T-helper 9 cell (primary cell): Measurements from ENCODE around the gene PHF23.
"Not testable (repeated sequence)": the region's sequence is repeated elsewhere in the genome, so short reads cannot be mapped to it uniquely, and the experiment has no call there.

Source experiments
- DNase-seq: peaks from one replicate; pipeline ENCODE4 v3.0.0-alpha.2; 2020

Gene PHF23

DNA sequence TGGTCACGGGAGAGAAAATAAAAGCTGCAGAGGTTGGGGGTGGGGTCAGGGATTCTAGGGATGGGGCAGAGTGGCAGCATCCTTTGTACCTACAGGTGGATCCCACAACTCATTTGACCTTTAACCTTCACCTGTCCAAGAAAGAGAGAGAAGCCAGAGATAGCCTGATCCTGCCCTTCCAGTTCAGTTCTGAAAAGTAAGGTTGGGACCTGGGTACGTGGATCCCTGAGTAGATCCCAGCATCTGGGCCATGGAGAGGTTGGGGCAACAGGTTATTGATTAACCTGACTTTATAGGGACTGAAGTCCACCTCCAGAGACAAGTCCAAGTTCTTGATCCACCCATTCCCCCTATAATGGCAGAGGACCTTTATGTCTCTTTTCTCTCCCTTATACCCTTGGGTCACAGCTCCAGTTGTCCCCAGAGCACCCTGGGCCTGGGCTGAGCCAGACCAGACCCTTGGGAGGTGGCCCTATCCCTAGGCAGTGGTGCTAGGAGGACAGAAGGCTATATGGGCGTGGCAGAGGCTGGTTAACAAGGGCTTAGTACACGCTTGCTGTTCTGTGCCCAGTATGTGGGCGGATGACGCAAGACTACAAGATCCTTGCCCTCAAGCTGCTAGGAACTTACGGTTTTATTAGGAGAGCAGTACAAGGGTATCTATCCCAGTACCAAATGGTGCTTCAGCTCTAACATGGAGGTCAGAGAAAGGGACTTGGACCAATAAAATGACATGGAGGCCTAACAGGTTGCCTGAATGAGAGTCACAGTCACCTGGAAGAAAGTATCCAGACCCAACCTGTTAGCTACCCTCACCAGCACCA, 19.7 kb upstream of the PHF23 start:
- no peak for DNase-seq

- no peak for DNase-seq
These were observed 17.7 kb upstream of the PHF23 start for GRCh38 chr17:7256766-7257456.

DNA sequence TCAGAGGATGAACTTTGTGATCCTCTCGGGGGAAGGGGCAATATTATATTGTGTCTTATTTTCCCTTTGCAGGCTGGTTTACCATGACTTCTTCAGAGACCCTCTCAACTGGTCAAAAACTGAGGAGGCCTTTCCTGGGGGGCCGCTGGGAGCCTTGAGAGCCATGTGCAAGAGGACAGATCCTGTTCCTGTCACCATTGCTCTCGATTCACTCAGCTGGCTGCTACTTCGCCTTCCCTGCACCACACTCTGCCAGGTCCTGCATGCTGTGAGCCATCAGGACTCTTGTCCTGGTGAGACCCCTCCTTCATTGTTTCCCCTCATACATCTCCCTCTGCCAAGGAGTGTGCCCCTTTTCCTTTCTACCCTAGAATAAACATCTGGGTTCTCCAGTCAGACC, 15.3 kb upstream of the PHF23 start:
- DNase-seq = no peak

DNA sequence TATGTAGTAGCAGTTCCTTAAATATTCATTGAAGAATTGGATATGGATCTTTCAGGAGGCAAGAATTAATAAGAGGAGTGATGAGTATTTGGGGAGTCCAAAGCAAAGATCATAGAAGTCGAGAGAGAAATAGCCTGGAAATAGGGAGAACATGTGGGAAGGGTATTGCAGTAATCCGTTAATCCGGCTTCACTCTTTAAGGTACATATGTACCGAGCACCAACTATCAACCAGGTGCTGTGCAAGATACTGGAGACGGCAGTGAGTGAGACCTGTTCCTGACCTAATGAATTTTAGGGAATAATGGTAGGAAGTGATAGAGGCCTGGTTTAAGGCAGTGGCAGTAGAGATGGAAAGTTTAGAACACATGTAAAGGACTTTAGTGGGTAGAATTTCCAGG, 13.8 kb upstream of the PHF23 start:
- DNase-seq = no peak

- DNase-seq = peak; percentile 83
These were observed 13.2 kb upstream of the PHF23 start, which contains the start of gene ELP5 for GRCh38 chr17:7252176-7253043. TSS of gene ELP5 (plus strand) at chr17:7252215. CDS start at chr17:7252551, 336 bp downstream.

GRCh38 chr17:7251661-7252175, 12.5 kb upstream of the PHF23 start, which contains the start of gene CTDNEP1:
TSS of gene CTDNEP1 (minus strand) at chr17:7251734. CDS start at chr17:7251296, 438 bp downstream.
- peak; percentile 99 for DNase-seq

DNA sequence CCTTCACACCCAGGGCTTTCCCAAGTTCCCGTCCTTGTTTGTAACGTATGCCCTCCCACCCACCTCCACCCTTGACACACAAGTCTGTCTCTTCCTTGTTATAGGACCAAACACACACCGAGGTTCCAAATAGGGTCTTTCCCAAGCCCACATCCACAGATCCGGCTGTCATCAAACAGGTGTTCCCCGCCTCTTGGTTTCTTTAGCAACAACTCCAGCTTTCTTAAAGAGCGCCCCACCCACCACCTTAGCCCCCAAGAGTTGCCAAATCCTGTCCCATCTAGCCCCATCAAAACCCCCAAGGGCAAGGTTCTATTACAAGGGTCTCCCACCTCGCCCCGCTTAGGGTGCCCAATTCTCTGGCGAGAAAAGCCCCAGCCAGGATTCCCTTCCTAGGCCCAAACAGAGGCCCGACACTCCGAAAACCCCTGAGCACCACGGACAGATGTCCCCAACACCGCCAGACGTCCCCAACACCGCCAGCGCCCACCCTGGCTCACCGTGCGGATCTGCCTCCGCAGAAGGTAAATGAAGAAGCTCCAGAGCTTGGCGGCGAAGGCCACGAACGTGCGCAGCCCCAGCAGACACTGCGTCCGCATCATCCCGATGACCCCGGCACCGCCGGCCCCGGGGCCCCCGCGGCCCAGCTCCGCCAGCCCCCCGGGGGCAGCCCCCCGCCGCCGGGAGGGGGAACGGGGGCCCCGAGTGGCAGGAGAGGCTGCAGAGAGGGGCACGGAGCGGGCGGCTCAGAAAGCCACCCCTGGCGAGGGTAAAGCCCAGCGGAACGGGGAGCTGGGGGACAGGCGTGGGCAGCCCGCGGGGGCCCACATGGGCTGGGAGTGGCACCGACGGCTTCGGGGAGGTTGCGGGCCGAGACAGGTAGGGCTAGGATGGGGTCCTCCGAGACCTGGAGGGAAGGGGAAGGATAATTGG, 11.7 kb upstream of the PHF23 start:
- no peak for DNase-seq

GRCh38 chr17:7249830-7250229, 10.6 kb upstream of the PHF23 start:
- no peak for DNase-seq

GRCh38 chr17:7249214-7249613, 10.0 kb upstream of the PHF23 start:
- no peak for DNase-seq

DNA sequence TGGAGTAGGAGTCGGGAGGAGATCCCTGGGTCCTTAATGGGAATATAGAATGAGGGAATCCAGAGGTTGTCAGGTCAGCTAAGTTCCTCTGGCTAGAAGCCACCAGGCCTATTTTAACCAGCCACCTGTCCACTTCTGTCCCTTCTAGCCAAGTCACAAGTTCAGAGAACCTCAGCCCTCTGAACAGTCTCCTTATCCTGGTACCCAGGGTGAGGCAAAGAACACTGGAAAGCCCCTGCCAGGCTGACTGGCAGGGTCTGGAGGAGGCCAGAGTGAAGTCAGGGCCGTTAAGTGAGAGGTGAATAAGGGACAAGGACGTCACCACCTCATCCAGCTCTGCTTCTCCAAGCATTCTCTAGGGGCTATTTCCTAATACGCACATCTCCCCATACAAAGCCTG, 9.5 kb upstream of the PHF23 start:
- no peak for DNase-seq

DNA sequence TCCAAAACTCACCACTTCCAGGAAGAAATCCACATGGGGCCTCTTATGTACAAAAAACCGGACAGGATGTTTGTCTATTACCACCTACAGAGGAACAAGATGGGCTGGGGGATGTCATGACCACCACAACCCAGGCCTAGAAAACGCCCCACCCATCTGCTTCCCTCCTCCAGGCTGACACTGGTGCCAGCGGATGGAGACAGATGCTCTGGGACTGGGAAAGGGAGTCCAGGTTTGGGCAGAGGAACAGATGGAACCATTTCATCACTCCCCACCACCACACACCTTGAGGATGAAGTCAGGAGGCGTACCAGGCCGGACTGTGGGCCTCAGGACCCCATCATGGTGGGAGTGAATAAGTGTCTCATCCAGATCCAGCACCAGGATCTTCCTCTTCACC, 7.5 kb upstream of the PHF23 start:
- DNase-seq = no peak

- DNase-seq = not testable (repeated sequence)
These were observed 4.6 kb upstream of the PHF23 start for GRCh38 chr17:7243838-7244237.

DNA sequence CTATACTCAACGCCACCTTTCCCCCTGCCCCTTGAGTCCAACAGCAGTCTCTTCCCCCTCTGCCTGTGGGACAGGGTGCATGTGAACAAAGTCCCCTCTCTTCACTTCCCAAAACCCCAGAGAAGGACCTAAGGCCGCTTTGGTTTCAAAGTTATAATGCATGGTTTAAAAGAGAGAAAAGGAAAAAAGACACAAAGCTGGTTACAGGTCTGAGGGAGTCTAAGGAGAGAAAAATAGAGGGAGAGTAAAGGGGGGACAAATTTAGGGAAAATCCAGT, 4.1 kb upstream of the PHF23 start:
- DNase-seq = no peak

DNA sequence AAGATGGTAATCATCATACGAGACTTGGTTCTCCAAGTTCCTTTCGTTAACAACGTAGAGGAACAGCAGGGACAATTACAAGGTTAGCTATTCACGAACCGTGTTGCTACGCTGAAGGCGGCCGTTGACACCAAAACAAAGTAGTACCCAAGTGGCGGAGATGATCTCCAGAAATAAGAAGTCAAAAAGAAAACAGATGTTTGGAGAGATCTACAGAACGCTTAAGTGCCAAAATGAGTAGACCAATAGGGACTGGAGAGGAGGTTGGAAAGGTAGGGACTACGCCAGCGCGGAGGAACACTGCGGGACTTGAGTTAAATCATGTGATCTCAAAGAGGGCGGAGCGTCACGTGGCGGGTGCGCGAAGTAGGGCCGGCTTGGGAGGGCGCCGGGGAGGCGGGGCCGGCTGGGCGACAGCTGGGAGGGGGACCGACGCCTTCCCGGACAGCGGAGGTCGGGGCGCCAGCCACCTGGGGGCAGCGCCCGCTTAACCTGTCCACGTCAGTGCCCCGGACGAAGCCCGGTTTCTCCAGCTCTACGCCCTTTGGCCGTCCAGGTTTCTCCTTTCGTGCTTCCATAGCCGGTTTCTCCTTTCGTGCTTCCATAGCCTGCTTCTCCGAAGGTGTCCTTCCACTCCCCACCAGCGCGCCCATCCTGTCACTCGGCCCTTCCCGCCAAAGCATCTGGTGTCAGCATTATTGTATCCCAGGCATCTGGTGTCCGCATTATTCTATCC, 3.6 kb upstream of the PHF23 start:
- DNase-seq = peak; percentile 91

- DNase-seq = peak; percentile 94
These were observed 2.8 kb upstream of the PHF23 start, which contains the start of gene GABARAP for GRCh38 chr17:7241783-7242716. TSS of gene GABARAP (minus strand) at chr17:7242449. CDS start at chr17:7242330, 119 bp downstream.

DNA sequence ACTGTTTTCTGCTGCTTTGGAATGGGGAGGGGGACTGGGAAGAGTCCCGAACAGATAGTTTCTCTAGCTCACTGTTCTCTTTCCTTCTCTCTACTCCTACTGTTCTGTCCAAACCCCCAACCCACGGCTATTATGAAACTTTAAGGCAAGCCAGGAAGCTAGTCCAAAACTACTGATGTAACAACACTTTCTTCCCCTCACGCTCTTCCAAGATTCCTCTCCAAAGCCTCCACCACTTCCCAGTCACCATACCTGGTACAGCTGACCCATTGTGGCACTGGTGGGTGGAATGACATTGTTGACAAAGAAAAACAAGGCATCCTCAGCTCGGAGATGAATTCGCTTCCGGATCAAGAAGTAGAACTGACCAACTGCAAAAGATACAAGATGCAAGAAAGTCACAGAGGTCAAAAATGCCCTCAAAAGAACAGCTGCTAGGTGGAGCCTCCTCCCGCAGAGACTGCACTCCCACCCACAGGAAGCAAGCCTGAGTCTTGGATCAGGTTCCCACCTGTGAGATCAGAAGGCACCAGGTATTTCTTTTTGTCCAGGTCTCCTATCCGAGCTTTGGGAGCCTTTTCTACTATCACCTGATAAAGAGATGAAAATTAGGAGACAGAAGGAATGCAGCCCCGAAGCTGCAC, 2.0 kb upstream of the PHF23 start:
- no peak for DNase-seq

- no peak for DNase-seq
These were observed 1.1 kb upstream of the PHF23 start for GRCh38 chr17:7240375-7240774.

GRCh38 chr17:7238420-7239090, 702 bp downstream of the PHF23 start:
- DNase-seq = no peak
